RPMI8226 (cell line): Measurements from ENCODE around the gene MPZL1.
A peak's percentile ranks its signal among the peaks of the same experiment; 100 is the strongest.

ENCODE experiments used
- DNase-seq: peaks from one replicate; pipeline ENCODE4 v3.0.0-alpha.2; 2015

The MPZL1 gene

DNA sequence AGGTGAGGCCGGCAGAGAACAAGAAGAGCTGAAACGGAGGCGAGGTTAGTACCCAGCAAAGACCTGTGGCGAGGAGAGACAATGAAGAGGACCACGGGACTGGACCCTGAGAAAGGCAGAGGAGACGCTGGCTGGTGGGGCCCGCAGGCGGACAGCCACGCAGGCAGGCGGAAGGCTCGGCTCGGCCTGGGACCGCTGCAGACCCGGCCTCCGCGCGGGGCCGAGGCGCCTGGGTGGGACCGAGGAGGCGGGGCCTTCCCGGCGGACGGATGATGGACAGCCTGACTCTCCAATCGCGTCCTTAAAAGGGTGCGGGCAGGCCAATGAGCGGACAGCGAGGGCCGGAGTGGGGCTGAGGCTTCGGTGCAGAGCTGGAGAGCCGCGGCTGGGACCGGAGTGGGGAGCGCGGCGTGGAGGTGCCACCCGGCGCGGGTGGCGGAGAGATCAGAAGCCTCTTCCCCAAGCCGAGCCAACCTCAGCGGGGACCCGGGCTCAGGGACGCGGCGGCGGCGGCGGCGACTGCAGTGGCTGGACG lies at the start of gene MPZL1:
Gene MPZL1, plus strand, starts transcription at position 366 of the 535 bp plus-strand sequence. CDS start 170 bp downstream, outside the sequence.
- DNase-seq: peak; percentile 98

DNA sequence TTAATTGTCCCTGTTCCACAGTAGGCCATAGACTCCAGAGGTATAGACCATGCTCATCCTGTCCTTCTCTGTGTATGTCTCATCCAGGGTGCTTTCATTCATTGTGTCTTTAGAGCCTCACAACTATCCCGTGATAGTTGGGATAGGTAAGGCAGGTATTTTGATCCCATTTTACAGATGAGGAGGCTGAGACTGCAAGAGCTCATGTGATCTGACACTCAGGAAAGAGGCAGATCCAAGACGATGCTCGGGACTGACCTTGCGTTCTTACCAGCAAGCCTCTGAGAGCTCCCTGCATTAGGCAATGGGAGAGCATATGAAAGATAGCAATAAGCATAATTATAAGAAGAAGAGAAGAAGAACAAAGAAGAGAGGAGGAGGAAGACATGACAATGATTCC lies 49.0 kb upstream of the MPZL1 start:
- no peak for DNase-seq

DNA sequence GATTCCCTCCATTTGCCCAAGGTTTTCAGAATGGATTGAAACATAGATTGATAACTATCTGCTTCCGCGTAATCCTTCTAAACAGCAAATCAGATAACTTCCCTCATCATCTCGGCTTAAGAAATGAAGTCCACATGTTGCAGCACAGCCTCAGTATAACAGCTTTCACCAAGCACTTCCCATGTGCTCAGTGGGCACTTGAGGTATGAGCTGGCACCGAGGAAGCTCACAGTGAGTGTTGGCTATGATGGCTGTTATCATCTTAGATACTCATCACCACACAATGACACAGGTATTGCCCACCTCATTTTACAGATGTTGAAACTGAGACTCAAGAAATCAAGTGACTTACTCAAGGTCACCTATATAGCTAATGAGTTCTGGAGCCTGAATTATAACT lies 48.5 kb upstream of the MPZL1 start:
- DNase-seq: no peak

DNA sequence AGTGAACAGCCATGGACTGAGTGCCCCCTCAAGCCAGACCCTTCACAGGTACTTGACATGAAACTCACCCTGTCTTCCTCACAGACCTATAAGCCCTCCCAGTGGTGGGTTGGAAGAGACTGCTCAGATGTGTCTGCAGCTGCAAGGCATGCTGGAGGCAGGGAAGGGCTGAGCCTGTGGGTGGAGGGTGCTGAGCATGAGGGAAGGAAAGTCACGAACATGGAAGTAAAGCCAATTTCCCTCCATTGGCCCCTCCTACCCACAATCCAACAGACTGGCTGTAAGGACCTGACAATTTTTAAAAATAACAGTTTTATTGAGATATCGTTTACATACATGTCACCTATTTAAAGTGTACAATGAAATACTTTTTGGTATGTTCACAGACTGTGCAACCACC lies 47.6 kb upstream of the MPZL1 start:
- DNase-seq: no peak

DNA sequence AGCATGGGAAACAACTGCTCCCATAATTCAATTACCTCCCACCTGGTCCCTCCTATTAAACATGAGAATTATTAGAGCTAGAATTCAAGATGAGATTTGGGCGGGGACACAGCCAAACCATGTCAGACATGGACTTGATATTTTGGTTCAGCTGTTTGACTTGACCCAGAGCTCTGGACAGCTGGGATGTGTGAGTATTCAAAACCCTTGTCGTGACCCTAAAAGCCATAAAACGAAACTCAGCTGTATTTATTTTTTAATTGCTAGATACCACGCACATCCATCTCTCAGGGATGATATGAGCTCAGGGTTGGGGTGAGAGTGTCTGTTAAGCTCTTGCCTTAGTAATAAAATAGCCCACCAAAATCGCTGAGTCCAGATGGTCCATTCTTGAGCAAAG lies 46.3 kb upstream of the MPZL1 start:
- DNase-seq: no peak

DNA sequence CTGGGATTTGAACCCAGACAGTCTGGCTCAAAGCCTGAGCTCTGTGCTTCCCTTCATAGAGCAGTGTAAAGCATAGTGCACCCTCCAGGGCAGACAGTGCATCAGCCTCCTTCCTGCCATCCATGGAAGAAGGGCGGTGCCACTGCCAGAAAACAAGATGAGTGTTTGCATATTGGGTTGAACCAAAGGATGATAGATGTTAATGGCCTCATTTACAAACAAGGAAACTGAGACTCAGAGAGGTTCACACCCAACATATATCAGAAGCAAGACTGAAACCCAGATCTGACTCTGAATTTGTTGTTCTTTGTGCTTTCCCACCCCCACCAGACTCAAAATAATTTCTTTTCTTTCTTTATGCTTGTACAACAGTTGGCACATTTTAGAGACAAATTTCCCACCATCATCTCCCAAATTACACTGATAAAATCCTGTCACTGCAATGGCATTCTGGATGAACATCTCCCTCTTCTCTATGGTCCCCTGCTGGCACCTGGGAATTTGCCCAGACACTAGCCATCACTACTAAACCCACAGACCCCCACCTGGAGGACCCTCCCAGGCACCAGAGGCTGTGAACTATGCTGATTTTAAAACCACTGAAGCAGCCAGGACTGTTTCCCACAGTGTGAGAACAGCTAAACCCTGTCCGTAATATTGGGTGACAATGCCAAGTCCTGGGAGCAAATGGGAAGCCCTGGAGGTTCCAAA lies 45.4 kb upstream of the MPZL1 start:
- DNase-seq: no peak

DNA sequence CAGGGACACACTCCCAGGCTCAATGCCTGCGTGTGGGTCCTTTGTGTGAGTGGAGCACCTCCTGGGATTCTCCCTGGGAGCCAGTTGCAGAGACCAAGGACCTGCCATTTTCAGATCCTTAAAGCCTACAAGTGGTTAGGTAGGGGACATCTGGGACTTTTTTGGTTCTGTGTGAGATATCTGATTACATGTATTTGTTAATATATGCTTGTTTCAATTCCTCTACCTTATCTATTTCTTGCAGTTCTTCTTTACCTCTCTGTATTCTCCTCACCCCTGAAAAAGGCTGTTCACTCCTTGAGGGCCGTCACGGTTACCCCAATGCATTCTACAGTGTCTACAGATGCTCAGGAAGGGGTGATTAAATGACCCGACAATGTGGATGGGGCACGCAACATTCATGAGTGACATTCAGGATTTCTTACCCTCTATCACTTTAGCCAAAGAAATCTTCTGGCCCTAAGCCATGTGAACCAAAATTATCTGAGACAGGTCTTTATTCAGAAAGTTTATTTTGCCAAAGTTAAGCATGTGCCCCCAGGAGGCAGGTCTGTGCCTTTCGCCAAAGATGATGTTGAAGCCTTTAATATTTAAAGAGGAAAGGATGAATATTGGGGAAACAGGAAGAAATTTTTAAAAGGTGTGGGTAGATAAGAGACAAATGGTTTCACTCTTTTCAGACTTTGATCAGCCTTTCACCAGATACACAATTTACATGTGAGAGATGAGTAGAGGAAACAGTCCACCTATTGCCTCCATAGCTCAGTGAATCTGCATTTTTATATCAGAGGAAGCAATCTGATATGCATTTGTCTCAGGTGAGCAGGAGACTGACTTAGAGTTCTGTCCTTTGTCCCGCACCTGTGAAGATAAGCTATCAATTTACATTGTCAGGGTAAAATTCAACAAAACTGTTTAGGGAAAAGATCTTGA lies 44.6 kb upstream of the MPZL1 start:
- no peak for DNase-seq

DNA sequence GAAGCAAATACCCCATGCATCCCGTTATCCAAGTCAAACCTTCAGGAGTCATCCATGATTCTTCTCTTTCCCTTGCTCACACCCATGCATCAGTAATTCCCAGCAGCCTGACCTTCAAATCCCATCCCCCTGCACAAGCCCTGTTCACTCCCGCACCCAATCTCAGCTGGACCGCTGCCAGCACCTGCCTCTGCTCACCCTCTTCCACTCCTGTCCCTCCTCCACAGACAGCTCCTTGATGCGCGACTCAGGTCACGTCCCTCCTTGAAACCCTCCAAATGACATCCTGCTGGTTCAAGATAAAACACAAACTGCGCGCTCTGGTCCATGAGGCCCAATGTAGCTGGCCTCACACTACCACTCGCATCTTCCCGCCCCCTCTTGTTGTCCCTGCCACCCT lies 43.4 kb upstream of the MPZL1 start:
- DNase-seq: no peak

DNA sequence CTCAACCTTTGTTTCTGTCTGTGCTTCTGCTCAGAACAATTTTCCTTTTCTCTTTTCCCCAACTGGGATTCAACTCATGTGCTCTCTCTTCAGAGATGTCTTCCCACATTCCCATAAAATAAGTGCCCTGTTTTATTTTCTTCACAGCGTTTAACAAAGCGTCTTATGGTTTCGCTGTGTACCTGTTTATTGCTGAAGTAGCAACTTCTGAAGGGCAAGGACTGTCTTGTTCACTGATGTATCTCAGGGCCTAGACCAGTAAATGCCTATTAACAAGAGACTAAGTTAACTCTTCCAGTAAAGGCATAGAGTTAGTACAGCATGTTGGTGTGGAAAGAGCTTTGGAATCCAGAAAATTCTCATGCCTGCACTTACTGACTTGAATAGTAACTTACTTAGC lies 42.9 kb upstream of the MPZL1 start:
- DNase-seq: no peak

DNA sequence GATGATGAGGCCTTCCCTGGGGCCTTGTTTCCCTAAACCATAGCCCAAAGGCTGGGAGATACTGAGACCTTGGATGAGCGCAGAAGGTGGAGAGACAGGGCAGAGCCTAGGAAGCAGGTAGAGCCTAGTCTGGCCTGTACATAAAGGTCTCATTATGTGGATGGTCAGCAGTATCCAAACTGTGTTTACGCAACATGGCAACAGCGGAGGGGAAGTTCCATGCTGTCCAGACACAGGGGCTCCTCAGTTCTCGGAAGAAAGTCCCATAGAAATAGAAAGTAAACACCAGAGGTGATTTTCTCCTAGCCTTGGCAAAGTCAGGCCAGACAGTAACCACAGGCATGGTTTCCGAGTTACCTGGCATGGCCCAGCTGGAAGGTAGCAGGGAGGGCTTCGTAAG lies 42.1 kb upstream of the MPZL1 start:
- no peak for DNase-seq

DNA sequence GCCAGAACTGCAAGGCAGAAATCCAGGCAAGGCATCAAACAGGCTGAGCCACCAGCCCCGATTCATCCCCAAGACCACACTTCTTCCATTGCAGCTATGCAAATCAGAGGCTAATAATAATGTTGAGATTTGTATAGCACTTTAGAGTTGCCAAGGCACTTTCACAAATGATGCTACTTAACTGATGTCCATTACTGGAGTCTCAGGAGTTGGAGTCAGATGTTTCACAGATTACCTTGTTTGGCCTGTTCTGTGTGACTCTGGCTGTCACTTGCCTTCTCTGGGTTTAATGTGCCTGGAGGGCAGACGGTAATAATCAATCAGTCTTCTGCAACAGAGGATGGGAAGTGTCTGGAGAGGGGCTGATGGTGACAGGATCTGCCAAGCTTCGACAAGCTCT lies 40.8 kb upstream of the MPZL1 start:
- no peak for DNase-seq

DNA sequence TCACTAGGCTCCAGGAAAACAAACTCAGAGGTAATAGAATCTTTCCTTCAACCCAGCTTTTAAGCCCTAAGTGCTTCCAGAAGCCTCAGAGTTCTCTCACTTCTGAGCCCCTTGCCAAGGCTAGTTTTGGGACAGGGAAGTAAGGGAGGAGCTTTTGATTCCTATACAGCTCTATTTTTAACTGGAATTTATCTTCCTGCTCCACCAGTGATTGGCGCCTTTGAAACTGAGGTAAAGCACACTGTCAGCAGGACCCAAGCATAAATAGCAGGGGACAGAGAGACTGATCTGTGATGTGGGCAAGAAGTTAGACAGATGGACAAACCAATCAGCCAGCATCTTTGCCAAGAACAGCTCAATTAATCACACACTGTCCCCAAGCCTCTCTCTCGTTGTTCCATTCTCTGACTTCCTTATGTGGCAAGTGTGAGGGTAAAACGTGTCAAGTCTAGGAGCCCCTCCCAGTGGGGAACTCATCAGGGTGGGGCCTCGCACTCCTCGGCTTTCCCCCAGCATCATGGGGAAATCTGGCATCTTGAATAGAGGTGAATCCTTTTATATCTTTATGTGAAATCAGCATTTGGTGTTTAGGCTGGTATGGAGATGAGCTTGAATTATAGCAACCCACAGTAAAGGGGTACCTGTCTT lies 40.2 kb upstream of the MPZL1 start:
- DNase-seq: no peak

DNA sequence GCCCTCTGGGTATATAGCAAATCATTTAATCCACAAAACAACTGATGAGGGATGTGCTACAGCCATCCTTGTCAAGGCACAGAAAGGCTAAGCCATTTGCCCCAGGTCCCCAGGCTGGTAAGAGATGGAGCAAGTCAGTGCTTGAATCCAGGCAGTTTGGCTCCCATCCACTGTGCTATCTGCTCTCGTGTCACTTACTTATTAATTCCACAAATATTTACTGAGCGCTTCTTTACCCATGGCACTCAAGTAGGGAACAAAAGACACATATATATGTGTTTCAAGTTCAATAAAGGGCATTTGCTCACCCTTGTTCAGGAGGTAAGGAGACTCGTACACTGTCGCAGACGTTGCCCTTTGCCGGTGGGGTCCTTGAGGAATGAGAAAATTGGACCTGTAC lies 38.6 kb upstream of the MPZL1 start:
- DNase-seq: no peak

DNA sequence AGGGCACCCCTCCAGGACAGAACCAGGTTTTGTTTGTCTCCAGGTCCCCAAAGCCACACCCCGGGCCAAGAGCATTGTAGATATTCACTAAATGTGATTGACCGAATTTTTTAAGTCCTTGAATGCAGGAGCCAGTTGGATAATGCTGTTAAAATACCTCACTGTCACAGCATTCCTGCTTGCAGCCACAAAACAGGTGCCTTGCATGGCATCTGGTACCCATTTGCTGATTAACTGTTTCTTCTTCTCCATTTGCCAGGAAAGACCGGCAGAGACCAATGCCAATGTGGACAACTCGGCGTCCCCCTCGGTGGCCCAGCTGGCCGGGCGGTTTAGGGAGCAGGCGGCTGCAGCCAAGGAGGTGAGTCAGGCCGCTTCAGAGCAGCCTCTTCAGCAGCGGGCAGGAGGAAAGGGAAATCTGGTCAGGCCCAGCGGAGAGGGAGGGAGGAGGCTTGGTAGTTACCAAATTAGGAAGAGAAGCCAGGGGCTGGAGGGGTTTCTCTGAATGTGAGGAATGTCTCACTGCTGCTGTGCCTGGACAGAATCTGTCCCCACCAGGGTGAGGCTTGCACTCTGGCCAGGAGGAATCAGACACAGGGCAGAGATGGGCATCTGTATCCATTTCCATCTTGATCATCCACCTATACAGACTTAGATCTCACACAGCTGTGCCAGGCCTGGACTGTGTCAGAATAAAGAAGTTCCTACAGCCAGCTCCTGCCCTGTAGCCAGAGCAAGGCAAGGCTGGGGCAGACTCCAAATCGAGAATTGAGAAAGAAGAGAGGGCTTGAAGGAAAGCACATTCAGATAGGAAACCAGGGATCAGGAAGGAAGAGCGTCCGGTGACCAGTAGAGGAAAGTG lies 37.9 kb upstream of the MPZL1 start:
- no peak for DNase-seq

DNA sequence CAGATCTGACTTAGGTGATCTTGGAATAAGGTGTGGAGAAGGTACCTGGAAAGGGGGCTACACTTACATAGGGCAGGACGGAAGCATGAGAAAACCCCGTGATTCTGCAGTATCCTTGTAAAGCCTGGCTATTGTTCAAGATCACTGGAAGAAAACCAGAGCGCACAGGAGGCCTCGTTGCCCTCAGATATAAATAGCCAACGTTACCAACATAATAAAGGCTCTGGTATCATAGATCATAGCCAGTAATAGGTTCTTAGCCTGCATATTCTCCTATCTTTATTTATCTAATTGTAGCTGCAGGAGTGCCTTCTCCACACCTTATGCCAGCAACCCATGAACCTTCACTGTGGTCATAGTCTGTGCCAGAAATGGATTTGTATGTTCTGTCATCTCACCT lies 35.9 kb upstream of the MPZL1 start:
- DNase-seq: no peak

DNA sequence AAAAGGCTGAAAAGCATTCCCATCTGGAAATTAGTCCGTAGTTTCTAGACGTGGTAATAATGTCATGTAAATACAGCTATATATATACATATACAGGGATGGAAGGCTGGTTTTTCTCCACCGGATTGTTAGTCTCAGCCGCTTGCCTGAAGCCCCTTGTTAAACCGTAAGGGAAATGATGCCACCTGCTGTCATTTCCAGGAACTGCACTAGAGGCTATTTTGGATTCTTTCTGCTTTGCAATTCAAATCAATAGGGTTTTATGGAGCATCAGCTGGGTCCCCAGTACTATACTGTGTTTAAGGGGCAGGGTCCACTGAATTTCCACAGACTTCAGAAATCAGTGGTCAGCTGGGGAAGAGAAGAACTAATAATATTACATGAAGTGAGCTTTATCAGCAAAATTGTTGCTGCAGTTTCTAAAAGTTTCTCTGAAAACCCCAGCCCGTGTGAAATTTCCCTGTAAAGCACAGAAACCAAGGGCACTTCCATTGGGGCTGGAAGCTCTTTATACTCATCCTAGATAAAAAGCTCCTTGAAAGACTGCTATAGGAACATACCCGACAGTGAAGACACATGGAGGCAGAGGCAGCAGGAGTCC lies 33.8 kb upstream of the MPZL1 start:
- DNase-seq: peak; percentile 84

DNA sequence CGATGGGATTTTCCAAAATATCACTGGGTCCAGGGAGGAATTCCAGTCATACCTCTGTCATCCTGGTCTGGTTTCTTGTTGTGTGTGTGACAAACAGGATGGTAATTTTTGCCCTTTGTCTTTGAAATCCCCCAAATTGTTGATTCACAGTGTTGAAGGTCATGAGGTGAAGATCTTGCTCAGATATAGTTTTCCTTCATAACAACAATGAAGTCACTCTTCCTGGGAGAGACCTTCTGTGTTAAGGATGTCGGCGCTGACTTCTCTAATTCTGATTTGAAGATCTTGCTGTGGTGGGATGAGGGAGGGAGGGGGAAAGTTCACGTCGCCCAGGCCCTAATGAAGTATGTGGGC lies 32.2 kb upstream of the MPZL1 start:
- no peak for DNase-seq

DNA sequence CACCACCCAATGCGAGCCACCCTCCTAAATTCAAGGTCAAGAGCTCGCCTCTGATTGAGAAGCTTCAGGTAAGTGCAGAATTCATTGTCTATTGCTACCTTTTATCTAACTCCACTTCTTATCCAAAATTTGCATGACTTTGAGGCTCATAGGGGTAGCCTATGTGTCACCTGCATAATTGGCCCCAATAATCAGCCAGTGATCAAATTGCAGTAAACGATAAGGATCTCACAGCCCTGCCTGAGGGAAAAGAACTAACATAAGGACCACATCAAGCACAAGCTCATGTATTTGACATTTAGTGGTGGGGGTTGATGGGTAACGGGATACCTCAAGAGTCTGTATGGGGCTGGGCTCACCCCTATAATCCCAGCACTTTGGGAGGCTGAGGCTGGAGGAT lies 31.7 kb upstream of the MPZL1 start:
- no peak for DNase-seq

DNA sequence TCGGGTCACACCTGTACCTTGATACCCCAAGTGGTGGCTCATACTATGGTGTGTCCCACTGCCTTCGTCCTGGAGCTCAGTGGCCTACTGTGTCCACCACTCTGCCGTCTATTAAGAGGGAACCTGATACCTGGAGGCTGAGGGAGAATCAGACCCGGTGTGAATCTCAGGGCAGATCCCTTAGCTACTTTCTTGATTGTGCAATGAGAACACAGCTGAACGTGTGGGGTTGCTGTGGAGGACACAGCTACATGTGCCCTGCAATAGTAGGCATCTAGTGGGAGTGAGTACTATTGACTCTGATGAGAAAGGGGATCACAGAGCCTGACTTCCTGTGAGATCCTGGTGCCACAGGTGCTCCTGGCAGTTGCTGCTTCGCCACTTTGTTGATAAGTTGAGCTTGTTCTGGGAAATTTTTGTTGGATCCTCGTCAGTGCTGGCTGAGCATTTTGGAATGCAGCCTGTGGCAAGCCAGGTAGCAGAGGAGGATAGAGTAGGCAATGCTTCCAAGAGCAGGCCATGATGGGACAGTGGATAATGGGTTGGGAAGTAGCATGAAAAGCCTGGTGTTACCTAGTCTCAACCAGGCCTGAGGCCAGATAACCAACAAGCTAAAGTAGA lies 28.2 kb upstream of the MPZL1 start:
- DNase-seq: no peak

DNA sequence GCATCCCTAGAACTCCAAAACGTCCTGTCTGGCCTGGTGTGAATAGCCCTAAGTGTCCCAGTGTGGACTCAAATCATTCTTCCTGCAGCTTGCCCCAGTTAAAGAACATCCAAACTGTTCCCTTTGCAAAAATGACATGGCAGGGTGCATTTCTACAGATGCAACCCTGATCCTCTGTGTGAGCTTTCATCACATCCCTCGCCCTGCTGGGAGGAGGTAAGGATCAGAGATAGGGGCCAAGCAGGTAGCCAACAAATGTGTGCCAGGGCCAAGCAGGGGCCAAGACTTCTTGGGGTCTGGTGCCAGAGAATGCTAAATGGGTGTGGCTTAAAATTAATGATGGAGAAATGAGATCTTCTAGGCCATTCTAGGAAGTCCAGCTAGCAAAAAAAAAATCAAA lies 27.1 kb upstream of the MPZL1 start:
- no peak for DNase-seq

DNA sequence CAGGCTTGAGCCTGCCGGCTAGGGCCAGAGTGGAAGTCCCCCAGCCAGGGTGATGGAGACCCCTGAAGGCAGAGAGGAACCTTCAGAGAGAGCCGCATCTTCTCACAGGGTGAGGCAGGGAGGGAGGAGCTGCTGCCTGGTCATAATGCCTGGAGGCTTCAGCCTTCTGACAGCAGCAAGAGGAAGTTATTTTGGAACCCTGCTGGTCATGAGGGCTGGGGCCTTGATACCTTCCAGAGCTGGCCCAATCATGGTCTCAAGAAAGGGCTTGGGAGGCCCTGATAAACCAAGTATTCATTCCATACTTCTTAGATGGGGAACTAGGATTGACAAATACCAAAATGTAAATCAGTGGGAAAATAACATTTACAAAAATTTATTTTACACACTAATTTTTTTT lies 26.6 kb upstream of the MPZL1 start:
- DNase-seq: no peak
